NT2/D1 (cell line): ENCODE data around the gene PIH1D2.
"Not testable (repeated sequence)": the region's sequence is repeated elsewhere in the genome, so short reads cannot be mapped to it uniquely, and the experiment has no call there.

Source experiments
- DNase-seq: peaks from one replicate; pipeline ENCODE4 v3.0.0-alpha.2; 2011; ENCODE audit warnings: low read depth, low spot score
- H3K27me3 ChIP-seq: 2 replicates; pipeline ENCODE4 v1.6.0; 2011; ENCODE audit warnings: mild to moderate bottlenecking; ENCODE audit not compliant: insufficient read length, insufficient read depth
- H3K36me3 ChIP-seq: 2 replicates; pipeline ENCODE4 v1.6.1; 2011; ENCODE audit warnings: mild to moderate bottlenecking, low read length, mixed read lengths; ENCODE audit not compliant: insufficient read depth, insufficient read length
- H3K4me1 ChIP-seq: 2 replicates; pipeline ENCODE4 v1.5.1; 2011; ENCODE audit not compliant: insufficient read depth, insufficient read length
- H3K4me3 ChIP-seq: 2 replicates; pipeline ENCODE4 v1.5.1; 2011; ENCODE audit warnings: low read depth; ENCODE audit not compliant: insufficient read length
- H3K9ac ChIP-seq: 2 replicates; pipeline ENCODE4 v1.6.0; 2011; ENCODE audit warnings: low read depth; ENCODE audit not compliant: insufficient read length
- H3K9me3 ChIP-seq: 2 replicates; pipeline ENCODE4 v1.5.1; 2011; ENCODE audit warnings: mild to moderate bottlenecking, low read length; ENCODE audit not compliant: insufficient read depth
- SUZ12 ChIP-seq: IDR thresholded peaks from 2 replicates; pipeline ENCODE4 v1.6.1; 2011; ENCODE audit not compliant: insufficient read length, insufficient read depth; ENCODE audit errors: extremely low read depth
- YY1 ChIP-seq: IDR thresholded peaks from 2 replicates; pipeline ENCODE4 v1.6.1; 2011; ENCODE audit not compliant: insufficient read length, insufficient read depth
- ZNF274 ChIP-seq: IDR thresholded peaks from 2 replicates; pipeline ENCODE4 v1.6.1; 2011; ENCODE audit warnings: mild to moderate bottlenecking, low read depth, low read length

The PIH1D2 gene

GRCh38 chr11:112037527-112037926 lies 36.3 kb downstream of the PIH1D2 start:
- H3K9ac ChIP-seq, result no peak overlapping the region
- H3K27me3 ChIP-seq, result no peaks in the 10 kb centered on the region
- TF ChIP-seq SUZ12, result no peak
- TF ChIP-seq YY1, result no peak
- no peak for TF ChIP-seq ZNF274
- H3K4me1 ChIP-seq, result no peaks in the 10 kb centered on the region
- H3K4me3 ChIP-seq, result no peak overlapping the region
- H3K36me3 ChIP-seq, result peaks cover 58% of the 10 kb centered on the region
- no peak for DNase-seq
- no peaks in the 10 kb centered on the region for H3K9me3 ChIP-seq

- TF ChIP-seq YY1 (no peak), ZNF274 (no peak), SUZ12 (no peak)
- Histone ChIP-seq H3K9me3 (no peaks in the 10 kb centered on the region), H3K4me1 (no peaks in the 10 kb centered on the region), H3K4me3 (no peak overlapping the region), H3K27me3 (no peaks in the 10 kb centered on the region), H3K36me3 (peaks cover 67% of the 10 kb centered on the region), H3K9ac (no peak overlapping the region)
- no peak for DNase-seq
Observed at GRCh38 chr11:112033902-112034301, 39.9 kb downstream of the PIH1D2 start.

- TF ChIP-seq ZNF274, result no peak
- TF ChIP-seq YY1, result no peak
- no peak for TF ChIP-seq SUZ12
- Histone ChIP-seq H3K4me3 (no peak overlapping the region), H3K36me3 (peaks cover 58% of the 10 kb centered on the region), H3K9me3 (no peaks in the 10 kb centered on the region), H3K9ac (no peak overlapping the region), H3K27me3 (no peaks in the 10 kb centered on the region), H3K4me1 (no peaks in the 10 kb centered on the region)
- DNase-seq, result no peak
Observed at GRCh38 chr11:112029460-112029859, 44.4 kb downstream of the PIH1D2 start.

- not testable (repeated sequence) for H3K4me3 ChIP-seq, DNase-seq, H3K27me3 ChIP-seq, H3K4me1 ChIP-seq, H3K9me3 ChIP-seq, H3K9ac ChIP-seq
- peaks cover 40% of the 10 kb centered on the region for H3K36me3 ChIP-seq
Observed at GRCh38 chr11:112026784-112027410, 46.9 kb downstream of the PIH1D2 start.

DNA sequence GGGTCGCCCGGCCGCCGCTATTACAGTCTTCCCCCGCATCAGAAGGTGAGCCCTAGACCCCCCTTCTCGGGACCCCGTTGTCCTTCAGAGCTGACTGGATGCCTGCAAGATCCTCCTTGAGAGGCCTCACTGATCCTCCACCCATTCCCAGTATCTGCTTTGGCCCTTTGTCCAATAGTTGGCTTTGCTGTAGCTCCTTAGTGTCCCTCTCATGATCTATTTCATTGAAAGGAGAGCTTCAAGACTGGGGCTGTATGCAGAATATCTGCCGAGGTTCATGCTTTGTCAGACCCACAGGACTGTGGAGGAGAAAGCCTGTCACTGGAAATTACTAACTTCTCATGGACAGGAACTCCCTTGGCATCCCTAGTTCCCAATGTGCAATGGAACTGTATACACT lies 48.1 kb downstream of the PIH1D2 start:
- TF ChIP-seq SUZ12 (no peak), YY1 (no peak), ZNF274 (no peak)
- peaks cover 29% of the 10 kb centered on the region for H3K36me3 ChIP-seq
- peak overlapping the region; percentile 94 for H3K4me3 ChIP-seq
- no peaks in the 10 kb centered on the region for H3K27me3 ChIP-seq
- H3K9me3 ChIP-seq, result no peaks in the 10 kb centered on the region
- H3K4me1 ChIP-seq, result no peaks in the 10 kb centered on the region
- H3K9ac ChIP-seq, result peak overlapping the region; percentile 97
- no peak for DNase-seq

GRCh38 chr11:112024773-112025678 lies 48.8 kb downstream of the PIH1D2 start, which contains the start of gene DLAT:
TSS of gene DLAT (plus strand) at chr11:112025408. CDS start at chr11:112025473, 65 bp downstream.
- Histone ChIP-seq H3K27me3 (no peaks in the 10 kb centered on the region), H3K4me1 (no peaks in the 10 kb centered on the region), H3K4me3 (peak within 1 kb of the TSS; percentile 94), H3K9ac (peak within 1 kb of the TSS; percentile 97), H3K9me3 (no peaks in the 10 kb centered on the region), H3K36me3 (peaks cover 22% of the 10 kb centered on the region)
- no peak for TF ChIP-seq SUZ12
- no peak for TF ChIP-seq YY1
- no peak for TF ChIP-seq ZNF274
- DNase-seq, result peak; percentile 91

DNA sequence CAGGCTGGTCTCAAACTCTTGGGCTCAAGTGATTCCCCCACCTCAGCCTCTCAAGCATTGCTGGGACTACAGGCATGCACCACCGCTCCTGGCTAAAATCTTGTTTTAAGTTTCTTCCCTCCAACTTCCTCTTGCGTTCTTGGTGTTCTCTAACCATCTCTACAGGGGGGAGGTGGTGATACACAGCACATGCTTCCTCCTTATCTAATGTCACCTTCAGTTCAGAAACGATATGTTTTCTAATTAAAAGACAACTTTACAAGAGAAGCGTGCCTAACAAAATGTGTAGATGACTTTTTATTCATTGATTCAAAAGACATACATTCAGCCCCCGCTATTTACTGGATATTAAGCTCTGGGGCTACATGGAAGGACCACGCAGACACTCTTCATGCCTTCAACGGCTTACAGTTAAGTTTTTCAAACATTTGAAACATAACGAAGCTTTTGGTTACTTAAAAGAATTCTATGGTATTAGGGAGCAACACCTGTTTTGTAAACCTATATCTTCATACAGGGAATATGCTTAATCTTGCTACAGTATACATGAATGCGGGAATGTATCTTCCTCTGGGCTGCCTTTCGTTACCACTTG lies 49.5 kb downstream of the PIH1D2 start:
- H3K9me3 ChIP-seq, result no peaks in the 10 kb centered on the region
- no peak for TF ChIP-seq YY1
- no peak for TF ChIP-seq SUZ12
- TF ChIP-seq ZNF274, result no peak
- peak overlapping the region; percentile 94 for H3K4me3 ChIP-seq
- H3K36me3 ChIP-seq, result peaks cover 15% of the 10 kb centered on the region
- H3K9ac ChIP-seq, result peak overlapping the region; percentile 97
- no peak for DNase-seq
- no peaks in the 10 kb centered on the region for H3K4me1 ChIP-seq
- no peaks in the 10 kb centered on the region for H3K27me3 ChIP-seq
